PC-9 (cell line): Measurements from ENCODE around the gene DYNC2H1. TPM values are rescaled to one million over a fixed set of nuclear protein-coding genes. Genes with fewer than 3 reads are reported as not detected.

Source experiments
- BruUV-seq: library from RNA; stranded (reverse); fragments of 400-500 nt; replicated peaks from 2 replicates; lab custom pipeline; 2021; lab: Mats Ljungman, UMichigan
- CTCF ChIA-PET: fragments of 300-600 bp; sonication (Branson Sonifier 250); formaldehyde crosslinking; loops from one replicate; lab custom pipeline; 2022; ENCODE audit warnings: antibody characterized with exemption; lab: Charles Lee
- POLR2A ChIA-PET: fragments of 300-600 bp; sonication (Branson Sonifier 250); formaldehyde crosslinking; loops from one replicate; lab custom pipeline; 2022; ENCODE audit warnings: antibody characterized with exemption; ENCODE audit not compliant: unreplicated experiment; lab: Charles Lee
- DNase-seq, 2 experiments: peaks; one replicate each; pipeline versions ENCODE4 v3.0.0 to v3.0.0-alpha.2; 2015 to 2022; ENCODE audit warnings: mixed read lengths in 1 of 2
- H2AFZ ChIP-seq: fragments of 200-600 bp; sonication (generic); 2 replicates; pipeline ENCODE4 v1.8.1; 2017; ENCODE audit warnings: antibody characterized with exemption
- H3F3A ChIP-seq: fragments of 200-600 bp; sonication (generic); 2 replicates; pipeline ENCODE4 v1.8.1; 2017; ENCODE audit warnings: antibody characterized with exemption, mild to moderate bottlenecking, low read depth; ENCODE audit not compliant: insufficient read depth
- H3K27ac ChIP-seq: fragments of 200-600 bp; sonication (generic); 2 replicates; pipeline ENCODE4 v1.6.1; 2016; ENCODE audit warnings: mixed run types
- H3K27me3 ChIP-seq: fragments of 200-600 bp; sonication (generic); 2 replicates; pipeline ENCODE4 v1.6.1; 2016; ENCODE audit warnings: low read depth, mixed run types; ENCODE audit not compliant: insufficient read depth
- H3K36me3 ChIP-seq: fragments of 200-600 bp; sonication (generic); 2 replicates; pipeline ENCODE4 v1.6.1; 2016; ENCODE audit warnings: low read depth, mixed run types
- H3K4me1 ChIP-seq: fragments of 200-600 bp; sonication (generic); replicated peaks from 2 replicates; pipeline ENCODE4 v1.6.1; 2016; ENCODE audit warnings: mixed run types; ENCODE audit not compliant: insufficient read depth
- H3K4me2 ChIP-seq: fragments of 200-600 bp; sonication (generic); 2 replicates; pipeline ENCODE4 v1.6.1; 2017; ENCODE audit warnings: mixed run types
- H3K4me3 ChIP-seq: fragments of 200-600 bp; sonication (generic); 2 replicates; pipeline ENCODE4 v1.6.1; 2016; ENCODE audit warnings: mixed run types
- H3K79me2 ChIP-seq: fragments of 200-600 bp; sonication (generic); 2 replicates; pipeline ENCODE4 v1.6.1; 2017; ENCODE audit warnings: low read depth, mixed run types
- H3K9me2 ChIP-seq: fragments of 200-600 bp; sonication (generic); 2 replicates; pipeline ENCODE4 v1.8.1; 2017; ENCODE audit warnings: mild to moderate bottlenecking; ENCODE audit not compliant: insufficient read depth
- H3K9me3 ChIP-seq: fragments of 200-600 bp; sonication (generic); 2 replicates; pipeline ENCODE4 v1.8.1; 2016; ENCODE audit warnings: low read depth; ENCODE audit not compliant: insufficient read depth
- H4K20me1 ChIP-seq: fragments of 200-600 bp; sonication (generic); 2 replicates; pipeline ENCODE4 v1.8.1; 2017; ENCODE audit not compliant: insufficient read depth
- CTCF ChIP-seq: fragments of 200-600 bp; sonication (generic); conservative IDR thresholded peaks from 2 replicates; pipeline ENCODE4 v1.6.1; 2017; ENCODE audit warnings: mixed run types, antibody characterized with exemption, mild to moderate bottlenecking, moderate library complexity
- EZH2 ChIP-seq: fragments of 200-600 bp; sonication (generic); IDR thresholded peaks from 2 replicates; pipeline ENCODE4 v1.8.0; 2017; ENCODE audit warnings: antibody characterized with exemption, low read depth
- intact Hi-C: fragments of 100-400 bp; cut with micrococcal nuclease; formaldehyde crosslinking; loops from one replicate; pipeline ENCODE4 v1.10.0; 2022; ENCODE audit not compliant: unreplicated experiment
- total RNA-seq: library from RNA; stranded (reverse); gene quantifications from 2 replicates; pipeline ENCODE4 v1.2.3, GENCODE V29; 2021

DYNC2H1 gene
- total RNA-seq, 1 experiment from 2014 or later: 12.2 TPM

- intact Hi-C loops: no loop called here
- Histone ChIP-seq H3K79me2 (no peaks in the 10 kb centered on the region), H3F3A (no peaks in the 10 kb centered on the region), H3K9me3 (peaks cover 38% of the 10 kb centered on the region), H4K20me1 (no peaks in the 10 kb centered on the region), H3K4me3 (no peak overlapping the region), H3K4me2 (no peak overlapping the region), H3K36me3 (0 out of 2 replicates have a peak, but pooled peaks cover 15% of the 10 kb centered on the region), H3K4me1 (no peaks in the 10 kb centered on the region), H2AFZ (no peak overlapping the region), H3K9me2 (no peaks in the 10 kb centered on the region), H3K27me3 (no peaks in the 10 kb centered on the region), H3K27ac (no peak overlapping the region)
- ChIA-PET POLR2A (no interaction called here), CTCF (no interaction called here)
- TF ChIP-seq EZH2: no peak
- TF ChIP-seq CTCF: no peak
- BruUV-seq: no TSS peak
- no peak for DNase-seq
These were observed 186.5 kb downstream of the DYNC2H1 start for GRCh38 chr11:103295704-103296103.

GRCh38 chr11:103297900-103298299, 188.7 kb downstream of the DYNC2H1 start:
- Histone ChIP-seq H3K4me2 (no peak overlapping the region), H3K36me3 (0 out of 2 replicates have a peak, but pooled peaks cover 13% of the 10 kb centered on the region), H3K79me2 (no peaks in the 10 kb centered on the region), H3K27ac (no peak overlapping the region), H3K9me2 (no peaks in the 10 kb centered on the region), H3K4me1 (no peaks in the 10 kb centered on the region), H3K9me3 (peaks cover 29% of the 10 kb centered on the region), H3F3A (no peaks in the 10 kb centered on the region), H3K4me3 (no peak overlapping the region), H2AFZ (no peak overlapping the region), H4K20me1 (no peaks in the 10 kb centered on the region), H3K27me3 (no peaks in the 10 kb centered on the region)
- BruUV-seq: no TSS peak
- no peak for DNase-seq
- TF ChIP-seq EZH2: no peak
- TF ChIP-seq CTCF: no peak
- CTCF ChIA-PET: no interaction called here
- intact Hi-C loops: no loop called here
- POLR2A ChIA-PET: interaction anchor here (0.7 kb wide), 1 partner anchor 24 kb away, joined by 3 read pairs; no protein-coding TSS in a partner anchor

- Histone ChIP-seq H3K4me2 (no peak overlapping the region), H3K27me3 (no peaks in the 10 kb centered on the region), H3K9me3 (no peaks in the 10 kb centered on the region), H3K79me2 (no peaks in the 10 kb centered on the region), H3K4me3 (no peak overlapping the region), H3K36me3 (no peaks in the 10 kb centered on the region), H2AFZ (no peak overlapping the region), H3K9me2 (0 out of 2 replicates have a peak, but pooled peaks cover 3% of the 10 kb centered on the region), H3F3A (no peaks in the 10 kb centered on the region), H3K27ac (no peak overlapping the region), H3K4me1 (no peaks in the 10 kb centered on the region), H4K20me1 (no peaks in the 10 kb centered on the region)
- intact Hi-C loops: no loop called here
- CTCF ChIA-PET: no interaction called here
- no peak for DNase-seq
- TF ChIP-seq CTCF: no peak
- no peak for TF ChIP-seq EZH2
- POLR2A ChIA-PET: no interaction called here
- BruUV-seq: no TSS peak
These were observed 206.0 kb downstream of the DYNC2H1 start for GRCh38 chr11:103315248-103315647.
